Measurements from ENCODE around the gene PDLIM5. TPM values are rescaled to one million over a fixed set of nuclear protein-coding genes. Genes with fewer than 3 reads are reported as not detected.
"Not testable (repeated sequence)": the region's sequence is repeated elsewhere in the genome, so short reads cannot be mapped to it uniquely, and the experiment has no call there.

Gene PDLIM5
- total RNA-seq, 1 experiment from 2014 or later: 44.7 TPM

GRCh38 chr4:94623126-94623911 lies 171.6 kb downstream of the PDLIM5 start:
- DNase-seq (ENCODE audit: low read depth, low spot score) (no peak), ATAC-seq (no peak)
- no peak overlapping the region for H3K4me3 ChIP-seq (ENCODE audit: low read depth in 2 of 2, low read length in 2 of 2)
- H3K9me3 ChIP-seq (ENCODE audit: control insufficient read depth, insufficient read depth, low read depth, low read length): no peaks in the 10 kb centered on the region
- in situ Hi-C loops (cut with HindIII; ENCODE audit: low pct_unique_long_range_greater_than_20kb, low sequenced_read_pairs) (no loop called here), intact Hi-C loops (cut with micrococcal nuclease; ENCODE audit: unreplicated experiment) (loop anchor here (5.0 to 10.0 kb wide), 3 partner anchors 109 to 501 kb away; no protein-coding TSS in a partner anchor)
- POLR2A ChIA-PET: no interaction called here
- H3K27me3 ChIP-seq (ENCODE audit: control insufficient read depth, insufficient read depth, low read length): no peaks in the 10 kb centered on the region
- no TSS peak for BruUV-seq (replicated peaks)
- H3K4me1 ChIP-seq (ENCODE audit: control insufficient read depth, insufficient read depth, low read length): no peaks in the 10 kb centered on the region
- TF ChIP-seq TCF7L2 (IDR thresholded peaks at IDR 0.05; ENCODE audit: low read depth, low read length) (no peak), SIN3A (IDR thresholded peaks at IDR 0.05; ENCODE audit: borderline replicate concordance, insufficient read depth, low read depth, low read length) (no peak), CTCF (IDR thresholded peaks at IDR 0.05) (no peak), POLR2AphosphoS5 (IDR thresholded peaks at IDR 0.05; ENCODE audit: low read depth, low read length) (no peak)
- TF ChIP-seq, protein P1, sequence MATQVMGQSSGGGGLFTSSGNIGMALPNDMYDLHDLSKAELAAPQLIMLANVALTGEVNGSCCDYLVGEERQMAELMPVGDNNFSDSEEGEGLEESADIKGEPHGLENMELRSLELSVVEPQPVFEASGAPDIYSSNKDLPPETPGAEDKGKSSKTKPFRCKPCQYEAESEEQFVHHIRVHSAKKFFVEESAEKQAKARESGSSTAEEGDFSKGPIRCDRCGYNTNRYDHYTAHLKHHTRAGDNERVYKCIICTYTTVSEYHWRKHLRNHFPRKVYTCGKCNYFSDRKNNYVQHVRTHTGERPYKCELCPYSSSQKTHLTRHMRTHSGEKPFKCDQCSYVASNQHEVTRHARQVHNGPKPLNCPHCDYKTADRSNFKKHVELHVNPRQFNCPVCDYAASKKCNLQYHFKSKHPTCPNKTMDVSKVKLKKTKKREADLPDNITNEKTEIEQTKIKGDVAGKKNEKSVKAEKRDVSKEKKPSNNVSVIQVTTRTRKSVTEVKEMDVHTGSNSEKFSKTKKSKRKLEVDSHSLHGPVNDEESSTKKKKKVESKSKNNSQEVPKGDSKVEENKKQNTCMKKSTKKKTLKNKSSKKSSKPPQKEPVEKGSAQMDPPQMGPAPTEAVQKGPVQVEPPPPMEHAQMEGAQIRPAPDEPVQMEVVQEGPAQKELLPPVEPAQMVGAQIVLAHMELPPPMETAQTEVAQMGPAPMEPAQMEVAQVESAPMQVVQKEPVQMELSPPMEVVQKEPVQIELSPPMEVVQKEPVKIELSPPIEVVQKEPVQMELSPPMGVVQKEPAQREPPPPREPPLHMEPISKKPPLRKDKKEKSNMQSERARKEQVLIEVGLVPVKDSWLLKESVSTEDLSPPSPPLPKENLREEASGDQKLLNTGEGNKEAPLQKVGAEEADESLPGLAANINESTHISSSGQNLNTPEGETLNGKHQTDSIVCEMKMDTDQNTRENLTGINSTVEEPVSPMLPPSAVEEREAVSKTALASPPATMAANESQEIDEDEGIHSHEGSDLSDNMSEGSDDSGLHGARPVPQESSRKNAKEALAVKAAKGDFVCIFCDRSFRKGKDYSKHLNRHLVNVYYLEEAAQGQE (IDR thresholded peaks at IDR 0.05; ENCODE audit: insufficient read depth in 1 of 2, low read depth in 2 of 2, low read length in 1 of 2): no peak
- no peak overlapping the region for H3K27ac ChIP-seq (ENCODE audit: low read length)
- no peaks in the 10 kb centered on the region for H3K36me3 ChIP-seq (ENCODE audit: control insufficient read depth, insufficient read depth, low read length)
- CTCF ChIA-PET: interaction anchor here (0.5 kb wide), 1 partner anchor 31 kb away, joined by 3 read pairs; no protein-coding TSS in a partner anchor

GRCh38 chr4:94626942-94627341 lies 175.2 kb downstream of the PDLIM5 start:
- ATAC-seq (no peak), DNase-seq (ENCODE audit: low read depth, low spot score) (no peak)
- intact Hi-C loops (cut with micrococcal nuclease; ENCODE audit: unreplicated experiment): loop anchor here (10.0 kb wide), 1 partner anchor 498 kb away; no protein-coding TSS in a partner anchor
- H3K27me3 ChIP-seq (ENCODE audit: control insufficient read depth, insufficient read depth, low read length): no peaks in the 10 kb centered on the region
- no peaks in the 10 kb centered on the region for H3K36me3 ChIP-seq (ENCODE audit: control insufficient read depth, insufficient read depth, low read length)
- H3K27ac ChIP-seq (ENCODE audit: low read length): no peak overlapping the region
- in situ Hi-C loops (cut with HindIII; ENCODE audit: low pct_unique_long_range_greater_than_20kb, low sequenced_read_pairs): no loop called here
- POLR2A ChIA-PET: no interaction called here
- H3K4me1 ChIP-seq (ENCODE audit: control insufficient read depth, insufficient read depth, low read length): no peaks in the 10 kb centered on the region
- no peak overlapping the region for H3K4me3 ChIP-seq (ENCODE audit: low read depth in 2 of 2, low read length in 2 of 2)
- no peaks in the 10 kb centered on the region for H3K9me3 ChIP-seq (ENCODE audit: control insufficient read depth, insufficient read depth, low read depth, low read length)
- no peak for TF ChIP-seq CTCF (IDR thresholded peaks at IDR 0.05)
- TF ChIP-seq, protein P1 (IDR thresholded peaks at IDR 0.05; ENCODE audit: insufficient read depth in 1 of 2, low read depth in 2 of 2, low read length in 1 of 2): no peak
- TF ChIP-seq TCF7L2 (IDR thresholded peaks at IDR 0.05; ENCODE audit: low read depth, low read length): no peak
- TF ChIP-seq SIN3A (IDR thresholded peaks at IDR 0.05; ENCODE audit: borderline replicate concordance, insufficient read depth, low read depth, low read length): no peak
- TF ChIP-seq POLR2AphosphoS5 (IDR thresholded peaks at IDR 0.05; ENCODE audit: low read depth, low read length): no peak
- CTCF ChIA-PET: no interaction called here
- BruUV-seq (replicated peaks): no TSS peak

- ATAC-seq; H3K4me1 ChIP-seq (ENCODE audit: control insufficient read depth, insufficient read depth, low read length); H3K27ac ChIP-seq (ENCODE audit: low read length); H3K36me3 ChIP-seq (ENCODE audit: control insufficient read depth, insufficient read depth, low read length); H3K27me3 ChIP-seq (ENCODE audit: control insufficient read depth, insufficient read depth, low read length); H3K4me3 ChIP-seq (ENCODE audit: low read depth in 2 of 2, low read length in 2 of 2); in situ Hi-C loops (cut with HindIII; ENCODE audit: low pct_unique_long_range_greater_than_20kb, low sequenced_read_pairs); H3K9me3 ChIP-seq (ENCODE audit: control insufficient read depth, insufficient read depth, low read depth, low read length); DNase-seq (ENCODE audit: low read depth, low spot score); BruUV-seq (replicated peaks); POLR2A ChIA-PET: not testable (repeated sequence)
- CTCF ChIA-PET: interaction anchor here (0.9 kb wide), 1 partner anchor 8 kb away, joined by 9 read pairs; no protein-coding TSS in a partner anchor
- intact Hi-C loops (cut with micrococcal nuclease; ENCODE audit: unreplicated experiment): loop anchor here (10.0 kb wide), 1 partner anchor 496 kb away; no protein-coding TSS in a partner anchor
These were observed 177.3 kb downstream of the PDLIM5 start for GRCh38 chr4:94629058-94629457.
